Activated T-helper 17 cell treated with anti-CD3 and anti-CD28 coated beads, Interleukin-2, amount 50 U/mL, for 72 hours (primary cell): Measurements from ENCODE around the gene PCDHGA1. TPM values are rescaled to one million over a fixed set of nuclear protein-coding genes. Genes with fewer than 3 reads are reported as not detected.

Experiments
- ATAC-seq: fragments of 150-1000 bp; cut with Tn5 transposase; replicated peaks from 2 replicates; pipeline ENCODE4 v1.10.0; 2021; ENCODE audit warnings: mild to moderate bottlenecking, moderate library complexity
- H3K27ac Mint-ChIP-seq: one replicate; pipeline ENCODE4 v1.8.0; 2022; ENCODE audit warnings: mixed read lengths
- H3K27me3 Mint-ChIP-seq: one replicate; pipeline ENCODE4 v1.8.0; 2022; ENCODE audit warnings: mixed read lengths
- H3K36me3 Mint-ChIP-seq: one replicate; pipeline ENCODE4 v1.8.0; 2022; ENCODE audit warnings: low read depth, mild to moderate bottlenecking, mixed read lengths
- H3K4me1 Mint-ChIP-seq: one replicate; pipeline ENCODE4 v1.8.0; 2022; ENCODE audit warnings: mixed read lengths
- H3K4me3 Mint-ChIP-seq: one replicate; pipeline ENCODE4 v1.8.0; 2022; ENCODE audit warnings: mild to moderate bottlenecking, mixed read lengths
- H3K9me3 Mint-ChIP-seq: one replicate; pipeline ENCODE4 v1.8.0; 2022; ENCODE audit warnings: mixed read lengths
- total RNA-seq, 2 donors: library from RNA; stranded (reverse); gene quantifications; one replicate each; pipeline ENCODE4 v1.2.3, GENCODE V29; 2022

PCDHGA1 gene
- total RNA-seq, 2 donors from 2014 or later, result 0.09 to 0.16 TPM

- Mint-ChIP-seq H3K27ac (peak overlapping the region; percentile 62), H3K27me3 (no peaks in the 10 kb centered on the region), H3K36me3 (peaks cover 12% of the 10 kb centered on the region), H3K9me3 (no peaks in the 10 kb centered on the region), H3K4me1 (peaks cover 5% of the 10 kb centered on the region), H3K4me3 (no peak overlapping the region)
- ATAC-seq, result no peak
These were observed 203.6 kb downstream of the PCDHGA1 start for GRCh38 chr5:141533897-141534296.

- Mint-ChIP-seq H3K4me3 (no peak overlapping the region), H3K4me1 (peaks cover 5% of the 10 kb centered on the region), H3K9me3 (no peaks in the 10 kb centered on the region), H3K27ac (peak overlapping the region; percentile 62), H3K27me3 (no peaks in the 10 kb centered on the region), H3K36me3 (peaks cover 20% of the 10 kb centered on the region)
- no peak for ATAC-seq
These were observed 204.3 kb downstream of the PCDHGA1 start for GRCh38 chr5:141534492-141535213.

DNA sequence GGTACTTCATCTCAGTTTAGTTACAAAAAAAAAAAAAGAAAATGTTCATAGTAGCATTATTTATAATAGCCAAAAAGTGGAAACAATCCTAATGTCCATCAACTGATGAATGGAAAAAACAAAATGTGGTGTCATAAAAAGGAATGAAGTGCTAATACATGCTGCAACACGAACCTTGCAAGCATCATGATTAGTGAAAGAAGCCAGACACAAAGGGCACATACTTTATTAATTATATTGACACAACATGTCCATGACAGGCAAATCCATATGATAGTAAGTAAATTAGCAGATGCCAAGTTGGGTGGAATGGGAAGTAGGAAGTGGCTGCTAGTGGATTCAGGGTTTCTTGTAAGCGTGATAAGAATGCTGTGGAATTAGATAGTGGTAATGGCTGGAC lies 212.7 kb downstream of the PCDHGA1 start:
- Mint-ChIP-seq H3K4me1 (no peaks in the 10 kb centered on the region), H3K9me3 (peaks cover 4% of the 10 kb centered on the region), H3K36me3 (peaks cover 88% of the 10 kb centered on the region), H3K4me3 (no peak overlapping the region), H3K27me3 (no peaks in the 10 kb centered on the region), H3K27ac (no peak overlapping the region)
- ATAC-seq, result no peak

DNA sequence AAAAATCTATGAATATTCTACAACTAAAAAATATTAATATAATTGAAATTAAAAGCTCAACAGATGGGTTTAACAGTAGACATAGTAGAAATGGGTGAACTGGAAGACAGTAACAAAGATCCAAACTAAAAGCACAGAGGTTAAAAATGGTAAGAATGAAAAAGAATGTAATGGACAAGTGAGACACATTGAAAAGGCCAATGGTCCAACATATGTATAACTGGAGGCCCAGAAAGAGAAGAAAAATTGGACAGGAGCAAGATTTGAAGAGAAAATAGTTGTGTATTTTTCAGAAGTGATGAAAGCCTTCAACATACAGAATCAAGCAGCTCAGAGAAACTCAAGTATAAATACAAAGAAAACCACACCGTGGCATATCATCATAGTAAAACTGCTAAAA lies 217.2 kb downstream of the PCDHGA1 start:
- Mint-ChIP-seq H3K36me3 (peaks cover 98% of the 10 kb centered on the region), H3K27ac (no peak overlapping the region), H3K4me3 (no peak overlapping the region), H3K9me3 (peaks cover 4% of the 10 kb centered on the region), H3K27me3 (no peaks in the 10 kb centered on the region), H3K4me1 (peaks cover 7% of the 10 kb centered on the region)
- ATAC-seq, result no peak

GRCh38 chr5:141547921-141548320 lies 217.6 kb downstream of the PCDHGA1 start:
- peaks cover 4% of the 10 kb centered on the region for H3K9me3 Mint-ChIP-seq
- no peaks in the 10 kb centered on the region for H3K27me3 Mint-ChIP-seq
- no peak overlapping the region for H3K4me3 Mint-ChIP-seq
- peaks cover 7% of the 10 kb centered on the region for H3K4me1 Mint-ChIP-seq
- H3K36me3 Mint-ChIP-seq, result peaks cover 98% of the 10 kb centered on the region
- no peak overlapping the region for H3K27ac Mint-ChIP-seq
- no peak for ATAC-seq

DNA sequence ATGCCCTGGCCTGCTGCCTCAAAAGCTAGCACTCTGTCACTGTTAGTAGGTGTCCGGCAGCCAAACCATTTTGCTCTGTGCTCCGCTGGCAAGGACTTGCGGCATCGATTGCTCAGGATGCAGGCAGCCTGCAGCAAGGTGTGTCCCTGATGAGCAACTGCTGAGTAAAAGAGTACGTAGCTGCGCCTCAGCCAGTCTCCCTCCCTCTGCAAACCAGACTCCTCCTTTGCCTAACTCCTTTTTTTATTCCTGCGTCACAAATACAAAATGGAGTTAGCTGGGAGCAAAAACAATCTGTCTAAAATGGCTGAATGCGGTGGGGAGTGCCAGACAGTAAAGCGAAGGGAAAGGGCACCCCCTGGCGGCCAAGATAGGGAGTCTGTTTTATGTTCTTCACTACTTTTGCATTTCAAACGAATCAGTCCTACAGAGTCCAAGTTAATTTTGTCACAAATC lies 227.4 kb downstream of the PCDHGA1 start:
- no peaks in the 10 kb centered on the region for H3K27me3 Mint-ChIP-seq
- peak; percentile 84 for ATAC-seq
- H3K36me3 Mint-ChIP-seq, result peaks cover 94% of the 10 kb centered on the region
- peak overlapping the region; percentile 85 for H3K27ac Mint-ChIP-seq
- no peak overlapping the region for H3K4me3 Mint-ChIP-seq
- no peaks in the 10 kb centered on the region for H3K9me3 Mint-ChIP-seq
- peaks cover 23% of the 10 kb centered on the region for H3K4me1 Mint-ChIP-seq

- peaks cover 96% of the 10 kb centered on the region for H3K36me3 Mint-ChIP-seq
- peak overlapping the region; percentile 85 for H3K27ac Mint-ChIP-seq
- H3K4me3 Mint-ChIP-seq, result no peak overlapping the region
- no peaks in the 10 kb centered on the region for H3K27me3 Mint-ChIP-seq
- ATAC-seq, result no peak
- H3K9me3 Mint-ChIP-seq, result no peaks in the 10 kb centered on the region
- peaks cover 23% of the 10 kb centered on the region for H3K4me1 Mint-ChIP-seq
These were observed 227.8 kb downstream of the PCDHGA1 start for GRCh38 chr5:141558150-141558549.

DNA sequence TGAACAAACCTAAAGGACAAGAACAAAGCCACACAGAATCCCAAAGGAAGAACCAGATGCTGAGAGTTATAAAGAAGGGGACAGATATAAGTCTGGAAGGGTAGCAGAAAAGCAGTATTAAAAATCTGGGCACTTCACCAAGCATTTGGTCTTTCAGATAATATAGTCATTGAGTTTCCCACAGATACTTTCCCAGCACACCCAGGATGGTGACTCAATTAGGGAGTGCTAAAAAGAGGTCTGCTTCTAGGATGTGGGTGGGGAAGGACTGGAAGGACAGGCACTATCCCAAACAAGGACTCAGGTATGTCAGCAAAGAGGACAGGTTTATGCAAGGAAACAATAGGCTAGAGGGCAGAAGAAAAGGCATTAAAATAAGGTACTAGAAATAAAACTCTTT lies 229.1 kb downstream of the PCDHGA1 start:
- Mint-ChIP-seq H3K36me3 (peaks cover 98% of the 10 kb centered on the region), H3K9me3 (no peaks in the 10 kb centered on the region), H3K4me1 (peaks cover 32% of the 10 kb centered on the region), H3K27ac (peak overlapping the region; percentile 31), H3K27me3 (no peaks in the 10 kb centered on the region), H3K4me3 (no peak overlapping the region)
- ATAC-seq, result no peak

- ATAC-seq, result no peak
- H3K27me3 Mint-ChIP-seq, result no peaks in the 10 kb centered on the region
- no peak overlapping the region for H3K4me3 Mint-ChIP-seq
- H3K9me3 Mint-ChIP-seq, result no peaks in the 10 kb centered on the region
- peaks cover 98% of the 10 kb centered on the region for H3K36me3 Mint-ChIP-seq
- peaks cover 35% of the 10 kb centered on the region for H3K4me1 Mint-ChIP-seq
- peak overlapping the region; percentile 31 for H3K27ac Mint-ChIP-seq
These were observed 229.8 kb downstream of the PCDHGA1 start for GRCh38 chr5:141560151-141560550.

- Mint-ChIP-seq H3K9me3 (no peaks in the 10 kb centered on the region), H3K36me3 (peaks cover 98% of the 10 kb centered on the region), H3K27me3 (no peaks in the 10 kb centered on the region), H3K4me3 (no peak overlapping the region), H3K4me1 (peaks cover 39% of the 10 kb centered on the region), H3K27ac (peak overlapping the region; percentile 31)
- ATAC-seq, result no peak
These were observed 230.6 kb downstream of the PCDHGA1 start for GRCh38 chr5:141560725-141561483.

Other genes with a start within 250 kb of the PCDHGA1 start
- under 1 TPM; 0.06 to 0.24 TPM for gene PCDHB2, start 235.9 kb upstream of the PCDHGA1 start, total RNA-seq
- gene PCDHB3, start 230.0 kb upstream of the PCDHGA1 start, total RNA-seq, result under 1 TPM in 1 of 2 donors, not detected in 1; 0.08 TPM
- gene PCDHB4, start 208.7 kb upstream of the PCDHGA1 start, total RNA-seq, result not detected
- not detected for gene PCDHB5, start 195.3 kb upstream of the PCDHGA1 start, total RNA-seq
- not detected for gene PCDHB6, start 180.5 kb upstream of the PCDHGA1 start, total RNA-seq
- not detected for gene PCDHB7, start 157.9 kb upstream of the PCDHGA1 start, total RNA-seq
- not detected for gene PCDHB8, start 152.7 kb upstream of the PCDHGA1 start, total RNA-seq
- gene PCDHB16, start 148.1 kb upstream of the PCDHGA1 start, total RNA-seq, result not detected
- not detected for gene PCDHB9, start 143.4 kb upstream of the PCDHGA1 start, total RNA-seq
- not detected for gene PCDHB10, start 138.2 kb upstream of the PCDHGA1 start, total RNA-seq
- gene PCDHB11, start 130.9 kb upstream of the PCDHGA1 start, total RNA-seq, result not detected
- gene PCDHB12, start 121.8 kb upstream of the PCDHGA1 start, total RNA-seq, result not detected
- under 1 TPM in 1 of 2 donors, not detected in 1; 0.08 TPM for gene PCDHB13, start 116.6 kb upstream of the PCDHGA1 start, total RNA-seq
- gene PCDHB14, start 107.2 kb upstream of the PCDHGA1 start, total RNA-seq, result not detected
- gene PCDHB15, start 85.1 kb upstream of the PCDHGA1 start, total RNA-seq, result not detected
- gene SLC25A2, start 26.5 kb upstream of the PCDHGA1 start, total RNA-seq, result under 1 TPM in 1 of 2 donors, not detected in 1; 0.42 TPM
- gene TAF7, start 9.7 kb upstream of the PCDHGA1 start, total RNA-seq, result 10 to 100 TPM; 45.3 to 50.4 TPM
- gene PCDHGA2, start 8.2 kb downstream of the PCDHGA1 start, total RNA-seq, result not detected
- under 1 TPM in 1 of 2 donors, not detected in 1; 0.09 TPM for gene PCDHGA3, start 13.3 kb downstream of the PCDHGA1 start, total RNA-seq
- not detected for gene PCDHGB1, start 19.6 kb downstream of the PCDHGA1 start, total RNA-seq
- gene PCDHGA4, start 24.5 kb downstream of the PCDHGA1 start, total RNA-seq, result under 1 TPM in 1 of 2 donors, not detected in 1; 0.32 TPM
- gene PCDHGB2, start 29.5 kb downstream of the PCDHGA1 start, total RNA-seq, result under 1 TPM; 0.17 to 0.34 TPM
- under 1 TPM in 1 of 2 donors, not detected in 1; 0.11 TPM for gene PCDHGA5, start 33.6 kb downstream of the PCDHGA1 start, total RNA-seq
- under 1 TPM in 1 of 2 donors, not detected in 1; 0.21 TPM for gene PCDHGB3, start 39.7 kb downstream of the PCDHGA1 start, total RNA-seq
- gene PCDHGA6, start 43.4 kb downstream of the PCDHGA1 start, total RNA-seq, result under 1 TPM; 0.06 to 0.40 TPM
- gene PCDHGA7, start 52.2 kb downstream of the PCDHGA1 start, total RNA-seq, result under 1 TPM in 1 of 2 donors, not detected in 1; 0.06 TPM
- under 1 TPM; 0.06 to 0.08 TPM for gene PCDHGB4, start 57.2 kb downstream of the PCDHGA1 start, total RNA-seq
- not detected for gene PCDHGA8, start 62.1 kb downstream of the PCDHGA1 start, total RNA-seq
- gene PCDHGB5, start 67.4 kb downstream of the PCDHGA1 start, total RNA-seq, result under 1 TPM; 0.09 to 0.24 TPM
- gene PCDHGA9, start 72.3 kb downstream of the PCDHGA1 start, total RNA-seq, result not detected
- under 1 TPM in 1 of 2 donors, not detected in 1; 0.08 TPM for gene PCDHGB6, start 77.5 kb downstream of the PCDHGA1 start, total RNA-seq
- gene PCDHGA10, start 82.5 kb downstream of the PCDHGA1 start, total RNA-seq, result under 1 TPM; 0.06 to 0.08 TPM
- gene PCDHGB7, start 87.2 kb downstream of the PCDHGA1 start, total RNA-seq, result under 1 TPM in 1 of 2 donors, not detected in 1; 0.11 TPM
- gene PCDHGA11, start 90.5 kb downstream of the PCDHGA1 start, total RNA-seq, result under 1 TPM in 1 of 2 donors, not detected in 1; 0.09 TPM
- not detected for gene PCDHGA12, start 100.0 kb downstream of the PCDHGA1 start, total RNA-seq
- under 1 TPM in 1 of 2 donors, not detected in 1; 0.56 TPM for gene PCDHGC3, start 145.5 kb downstream of the PCDHGA1 start, total RNA-seq
- gene PCDHGC4, start 154.5 kb downstream of the PCDHGA1 start, total RNA-seq, result not detected
- gene PCDHGC5, start 158.6 kb downstream of the PCDHGA1 start, total RNA-seq, result not detected